Caco-2 (cell line): ENCODE data around the gene CIC. TPM values are rescaled to one million over a fixed set of nuclear protein-coding genes. Genes with fewer than 3 reads are reported as not detected.

Experiments used
- BruUV-seq: library from RNA; stranded (reverse); fragments of 400-500 nt; replicated peaks from 2 replicates; lab custom pipeline; 2021; lab: Mats Ljungman, UMichigan
- CTCF ChIA-PET: fragments of 300-600 bp; sonication (Branson Sonifier 250); formaldehyde crosslinking; loops from one replicate; lab custom pipeline; 2022; ENCODE audit warnings: antibody characterized with exemption; lab: Charles Lee
- POLR2A ChIA-PET: fragments of 300-600 bp; sonication (Branson Sonifier 250); formaldehyde crosslinking; loops from one replicate; lab custom pipeline; 2022; ENCODE audit warnings: antibody characterized with exemption; lab: Charles Lee
- DNase-seq, 2 experiments: peaks; one replicate each; pipeline versions ENCODE4 v3.0.0 to v3.0.0-alpha.2; 2020 to 2022
- H3K27me3 ChIP-seq: replicated peaks from 2 replicates; pipeline ENCODE4 v1.6.0; 2011; ENCODE audit warnings: low read length; ENCODE audit not compliant: control insufficient read depth, insufficient read depth
- H3K36me3 ChIP-seq: 2 replicates; pipeline ENCODE4 v1.5.1; 2011; ENCODE audit warnings: low read length; ENCODE audit not compliant: control insufficient read depth, insufficient read depth
- H3K4me1 ChIP-seq: fragments of 250-450 bp; sonication (Bioruptor Pico); 2 replicates; pipeline ENCODE4 v1.5.1; 2020; ENCODE audit warnings: mild to moderate bottlenecking
- H3K4me3 ChIP-seq: 2 replicates; pipeline ENCODE4 v1.5.1; 2011; ENCODE audit warnings: low read depth, mild to moderate bottlenecking, control low read depth, low read length
- H3K9me3 ChIP-seq: fragments of 250-450 bp; sonication (Bioruptor Pico); 2 replicates; pipeline ENCODE4 v1.5.1; 2020; ENCODE audit warnings: mild to moderate bottlenecking, moderate library complexity
- H3K27ac Mint-ChIP-seq: one replicate; pipeline ENCODE4 v1.8.0; 2022; ENCODE audit warnings: mixed read lengths; ENCODE audit not compliant: unreplicated experiment
- H3K27me3 Mint-ChIP-seq: one replicate; pipeline ENCODE4 v1.8.0; 2022; ENCODE audit warnings: mixed read lengths; ENCODE audit not compliant: insufficient read depth, unreplicated experiment
- H3K36me3 Mint-ChIP-seq: one replicate; pipeline ENCODE4 v1.8.0; 2022; ENCODE audit warnings: mild to moderate bottlenecking, mixed read lengths; ENCODE audit not compliant: insufficient read depth, unreplicated experiment
- H3K4me1 Mint-ChIP-seq: one replicate; pipeline ENCODE4 v1.8.0; 2022; ENCODE audit warnings: low read depth, mixed read lengths; ENCODE audit not compliant: unreplicated experiment
- H3K4me3 Mint-ChIP-seq: one replicate; pipeline ENCODE4 v1.8.0; 2022; ENCODE audit warnings: mild to moderate bottlenecking, moderate library complexity, mixed read lengths; ENCODE audit not compliant: unreplicated experiment
- H3K9me3 Mint-ChIP-seq: one replicate; pipeline ENCODE4 v1.8.0; 2022; ENCODE audit warnings: mixed read lengths; ENCODE audit not compliant: unreplicated experiment
- intact Hi-C: fragments of 100-400 bp; cut with micrococcal nuclease; formaldehyde crosslinking; loops from one replicate; pipeline ENCODE4 v1.10.0; 2022; ENCODE audit not compliant: unreplicated experiment
- total RNA-seq: library from RNA; stranded (reverse); gene quantifications from 2 replicates; pipeline ENCODE4 v1.2.3, GENCODE V29; 2022
- TF ChIP-seq, protein P1 (sequence below), 2 experiments: fragments of 200-600 bp in 1 of 2; IDR thresholded peaks; 1 replicate in 1 of 2; 2 replicates in 1 of 2; pipeline versions ENCODE4 v1.5.1 to v1.8.0; 2011 to 2022; ENCODE audit warnings: antibody characterized with exemption in 1 of 2, control low read depth in 1 of 2, inconsistent platforms in 1 of 2, low read depth in 1 of 2, low read length in 1 of 2, mild to moderate bottlenecking in 1 of 2, moderate library complexity in 1 of 2; ENCODE audit not compliant: insufficient read depth in 1 of 2, severe bottlenecking in 1 of 2, unreplicated experiment in 1 of 2

CIC gene
- total RNA-seq, 1 experiment from 2014 or later = 47.8 TPM

DNA sequence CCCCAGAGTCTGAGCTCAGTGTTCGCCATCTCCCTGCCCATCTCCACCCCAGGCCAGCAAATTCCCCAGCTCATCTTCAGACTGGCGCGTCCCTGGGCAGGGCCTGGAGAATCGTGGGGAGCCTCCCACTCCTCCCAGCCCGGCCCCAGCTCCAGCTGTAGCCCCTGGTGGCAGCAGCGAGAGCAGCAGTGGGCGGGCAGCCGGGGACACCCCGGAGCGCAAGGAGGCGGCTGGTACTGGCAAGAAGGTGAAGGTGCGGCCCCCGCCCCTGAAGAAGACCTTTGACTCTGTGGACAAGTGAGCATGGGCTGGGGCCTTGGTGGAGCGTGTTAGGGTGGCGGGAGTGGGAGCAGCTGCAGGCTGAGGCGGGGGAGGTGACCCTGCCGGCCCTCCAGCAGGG lies 24.5 kb downstream of the CIC start:
- TF ChIP-seq, protein P1, sequence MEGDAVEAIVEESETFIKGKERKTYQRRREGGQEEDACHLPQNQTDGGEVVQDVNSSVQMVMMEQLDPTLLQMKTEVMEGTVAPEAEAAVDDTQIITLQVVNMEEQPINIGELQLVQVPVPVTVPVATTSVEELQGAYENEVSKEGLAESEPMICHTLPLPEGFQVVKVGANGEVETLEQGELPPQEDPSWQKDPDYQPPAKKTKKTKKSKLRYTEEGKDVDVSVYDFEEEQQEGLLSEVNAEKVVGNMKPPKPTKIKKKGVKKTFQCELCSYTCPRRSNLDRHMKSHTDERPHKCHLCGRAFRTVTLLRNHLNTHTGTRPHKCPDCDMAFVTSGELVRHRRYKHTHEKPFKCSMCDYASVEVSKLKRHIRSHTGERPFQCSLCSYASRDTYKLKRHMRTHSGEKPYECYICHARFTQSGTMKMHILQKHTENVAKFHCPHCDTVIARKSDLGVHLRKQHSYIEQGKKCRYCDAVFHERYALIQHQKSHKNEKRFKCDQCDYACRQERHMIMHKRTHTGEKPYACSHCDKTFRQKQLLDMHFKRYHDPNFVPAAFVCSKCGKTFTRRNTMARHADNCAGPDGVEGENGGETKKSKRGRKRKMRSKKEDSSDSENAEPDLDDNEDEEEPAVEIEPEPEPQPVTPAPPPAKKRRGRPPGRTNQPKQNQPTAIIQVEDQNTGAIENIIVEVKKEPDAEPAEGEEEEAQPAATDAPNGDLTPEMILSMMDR (IDR thresholded peaks at IDR 0.05; ENCODE audit: insufficient read depth in 1 of 2, low read depth in 1 of 2, low read length in 1 of 2, severe bottlenecking in 1 of 2, unreplicated experiment in 1 of 2) = peak in 1 of 2 experiments; percentile 32
- no peaks in the 10 kb centered on the region for H3K9me3 ChIP-seq
- POLR2A ChIA-PET = no interaction called here
- intact Hi-C loops = no loop called here
- CTCF ChIA-PET = interaction anchor here (0.6 kb wide), 1 partner anchor 48 kb away, joined by 4 read pairs; no protein-coding TSS in a partner anchor
- no peak overlapping the region for H3K4me3 Mint-ChIP-seq
- H3K27ac Mint-ChIP-seq = peak overlapping the region; percentile 51
- no TSS peak for BruUV-seq
- H3K27me3 Mint-ChIP-seq = no peaks in the 10 kb centered on the region
- peaks cover 50% of the 10 kb centered on the region for H3K36me3 Mint-ChIP-seq
- H3K4me1 Mint-ChIP-seq = peaks cover 14% of the 10 kb centered on the region
- no peaks in the 10 kb centered on the region for H3K9me3 Mint-ChIP-seq
- H3K36me3 ChIP-seq = peaks cover 6% of the 10 kb centered on the region
- H3K4me1 ChIP-seq = 0 out of 2 replicates have a peak, but pooled peaks cover 6% of the 10 kb centered on the region
- DNase-seq = peak in 1 of 2 experiments; percentile 35
- H3K4me3 ChIP-seq = no peak overlapping the region
- H3K27me3 ChIP-seq = no peaks in the 10 kb centered on the region

DNA sequence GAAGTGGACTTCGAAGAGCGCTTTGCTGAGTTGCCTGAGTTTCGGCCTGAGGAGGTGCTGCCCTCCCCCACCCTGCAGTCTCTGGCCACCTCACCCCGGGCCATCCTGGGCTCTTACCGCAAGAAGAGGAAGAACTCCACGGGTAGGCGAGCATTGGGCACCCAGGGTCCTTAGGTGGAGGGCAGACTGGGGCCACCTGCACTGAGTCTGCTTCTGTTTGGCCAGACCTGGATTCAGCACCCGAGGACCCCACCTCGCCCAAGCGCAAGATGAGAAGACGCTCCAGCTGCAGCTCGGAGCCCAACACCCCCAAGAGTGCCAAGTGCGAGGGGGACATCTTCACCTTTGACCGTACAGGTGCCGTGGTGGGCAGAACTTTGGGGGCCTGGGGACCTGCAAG lies 24.9 kb downstream of the CIC start:
- peaks cover 14% of the 10 kb centered on the region for H3K4me1 Mint-ChIP-seq
- CTCF ChIA-PET = interaction anchor here (0.6 kb wide), 1 partner anchor 48 kb away, joined by 4 read pairs; no protein-coding TSS in a partner anchor
- no peaks in the 10 kb centered on the region for H3K27me3 Mint-ChIP-seq

DNA sequence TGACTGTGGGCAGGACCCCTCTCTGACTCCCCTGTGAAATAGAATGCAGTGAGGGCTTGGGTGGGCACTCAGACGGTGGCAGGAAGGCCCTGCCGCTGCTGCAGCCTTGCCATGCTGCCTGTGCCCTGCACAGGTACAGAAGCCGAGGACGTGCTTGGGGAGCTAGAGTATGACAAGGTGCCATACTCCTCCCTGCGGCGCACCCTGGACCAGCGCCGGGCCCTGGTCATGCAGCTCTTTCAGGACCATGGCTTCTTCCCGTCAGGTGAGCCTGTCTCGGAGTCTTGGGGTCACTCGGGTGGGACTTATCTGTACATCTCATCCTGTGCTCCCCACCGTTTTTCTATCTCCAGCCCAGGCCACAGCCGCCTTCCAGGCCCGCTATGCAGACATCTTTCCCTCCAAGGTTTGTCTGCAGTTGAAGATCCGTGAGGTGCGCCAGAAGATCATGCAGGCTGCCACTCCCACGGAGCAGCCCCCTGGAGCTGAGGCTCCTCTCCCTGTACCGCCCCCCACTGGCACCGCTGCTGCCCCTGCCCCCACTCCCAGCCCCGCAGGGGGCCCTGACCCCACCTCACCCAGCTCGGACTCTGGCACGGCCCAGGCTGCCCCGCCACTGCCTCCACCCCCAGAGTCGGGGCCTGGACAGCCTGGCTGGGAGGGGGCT lies 25.6 kb downstream of the CIC start:
- no peaks in the 10 kb centered on the region for H3K9me3 Mint-ChIP-seq
- Histone ChIP-seq H3K4me1 (0 out of 2 replicates have a peak, but pooled peaks cover 6% of the 10 kb centered on the region), H3K27me3 (no peaks in the 10 kb centered on the region), H3K36me3 (peaks cover 7% of the 10 kb centered on the region), H3K4me3 (no peak overlapping the region), H3K9me3 (no peaks in the 10 kb centered on the region)
- BruUV-seq = no TSS peak
- CTCF ChIA-PET = no interaction called here
- H3K27ac Mint-ChIP-seq = no peak overlapping the region
- H3K4me1 Mint-ChIP-seq = peaks cover 14% of the 10 kb centered on the region
- POLR2A ChIA-PET = no interaction called here
- TF ChIP-seq, protein P1 (IDR thresholded peaks at IDR 0.05; ENCODE audit: insufficient read depth in 1 of 2, low read depth in 1 of 2, low read length in 1 of 2, severe bottlenecking in 1 of 2, unreplicated experiment in 1 of 2) = no peak
- intact Hi-C loops = no loop called here
- no peak for DNase-seq
- H3K27me3 Mint-ChIP-seq = no peaks in the 10 kb centered on the region
- no peak overlapping the region for H3K4me3 Mint-ChIP-seq
- H3K36me3 Mint-ChIP-seq = peaks cover 61% of the 10 kb centered on the region

More for the DNA sequence above, 24.9 kb downstream of the CIC start:
- BruUV-seq = no TSS peak
- intact Hi-C loops = no loop called here
- Histone ChIP-seq H3K4me1 (0 out of 2 replicates have a peak, but pooled peaks cover 6% of the 10 kb centered on the region), H3K27me3 (no peaks in the 10 kb centered on the region), H3K4me3 (no peak overlapping the region), H3K9me3 (no peaks in the 10 kb centered on the region), H3K36me3 (peaks cover 6% of the 10 kb centered on the region)
- Mint-ChIP-seq H3K9me3 (no peaks in the 10 kb centered on the region), H3K36me3 (peaks cover 54% of the 10 kb centered on the region), H3K27ac (no peak overlapping the region), H3K4me3 (no peak overlapping the region)
- TF ChIP-seq, protein P1 (IDR thresholded peaks at IDR 0.05; ENCODE audit: insufficient read depth in 1 of 2, low read depth in 1 of 2, low read length in 1 of 2, severe bottlenecking in 1 of 2, unreplicated experiment in 1 of 2) = no peak
- no peak for DNase-seq
- POLR2A ChIA-PET = no interaction called here
